ENCODE measurements around the gene GLT6D1.

GLT6D1 gene

GRCh38 chr9:135618866-135619598, 20.3 kb downstream of the GLT6D1 start:
- no peak for TF ChIP-seq GATA3 (IDR thresholded peaks at IDR 0.05; ENCODE audit: low read depth, low read length)
- TF ChIP-seq GATA2 (IDR thresholded peaks at IDR 0.05; ENCODE audit: low read depth, low read length): no peak

- no peak for TF ChIP-seq GATA3 (IDR thresholded peaks at IDR 0.05; ENCODE audit: low read depth, low read length)
- no peak for TF ChIP-seq GATA2 (IDR thresholded peaks at IDR 0.05; ENCODE audit: low read depth, low read length)
Measured at GRCh38 chr9:135617991-135618411, 21.3 kb downstream of the GLT6D1 start.

GRCh38 chr9:135617538-135617900, 21.8 kb downstream of the GLT6D1 start:
- TF ChIP-seq GATA2 (IDR thresholded peaks at IDR 0.05; ENCODE audit: low read depth, low read length) (no peak), GATA3 (IDR thresholded peaks at IDR 0.05; ENCODE audit: low read depth, low read length) (no peak)

- TF ChIP-seq GATA2 (IDR thresholded peaks at IDR 0.05; ENCODE audit: low read depth, low read length) (no peak), GATA3 (IDR thresholded peaks at IDR 0.05; ENCODE audit: low read depth, low read length) (no peak)
Measured at GRCh38 chr9:135616619-135617537, 22.5 kb downstream of the GLT6D1 start.

GRCh38 chr9:135615666-135616618, 23.4 kb downstream of the GLT6D1 start:
- TF ChIP-seq GATA3 (IDR thresholded peaks at IDR 0.05; ENCODE audit: low read depth, low read length) (no peak), GATA2 (IDR thresholded peaks at IDR 0.05; ENCODE audit: low read depth, low read length) (no peak)

- TF ChIP-seq GATA3 (IDR thresholded peaks at IDR 0.05; ENCODE audit: low read depth, low read length) (no peak), GATA2 (IDR thresholded peaks at IDR 0.05; ENCODE audit: low read depth, low read length) (no peak)
Measured at GRCh38 chr9:135614821-135615665, 24.3 kb downstream of the GLT6D1 start.

GRCh38 chr9:135613946-135614805, 25.2 kb downstream of the GLT6D1 start:
- TF ChIP-seq GATA2 (IDR thresholded peaks at IDR 0.05; ENCODE audit: low read depth, low read length) (no peak), GATA3 (IDR thresholded peaks at IDR 0.05; ENCODE audit: low read depth, low read length) (no peak)

GRCh38 chr9:135612981-135613910, 26.1 kb downstream of the GLT6D1 start:
- TF ChIP-seq GATA2 (IDR thresholded peaks at IDR 0.05; ENCODE audit: low read depth, low read length): no peak
- no peak for TF ChIP-seq GATA3 (IDR thresholded peaks at IDR 0.05; ENCODE audit: low read depth, low read length)

- TF ChIP-seq GATA2 (IDR thresholded peaks at IDR 0.05; ENCODE audit: low read depth, low read length) (no peak), GATA3 (IDR thresholded peaks at IDR 0.05; ENCODE audit: low read depth, low read length) (no peak)
Measured at GRCh38 chr9:135612437-135612836, 26.9 kb downstream of the GLT6D1 start.

- TF ChIP-seq GATA2 (IDR thresholded peaks at IDR 0.05; ENCODE audit: low read depth, low read length) (no peak), GATA3 (IDR thresholded peaks at IDR 0.05; ENCODE audit: low read depth, low read length) (no peak)
Measured at GRCh38 chr9:135611875-135612209, 27.5 kb downstream of the GLT6D1 start.

- TF ChIP-seq GATA2 (IDR thresholded peaks at IDR 0.05; ENCODE audit: low read depth, low read length) (no peak), GATA3 (IDR thresholded peaks at IDR 0.05; ENCODE audit: low read depth, low read length) (no peak)
Measured at GRCh38 chr9:135611142-135611874, 28.0 kb downstream of the GLT6D1 start.
